HepG2 (cell line): ENCODE measurements around the gene UACA. TPM values are rescaled to one million over a fixed set of nuclear protein-coding genes. Genes with fewer than 3 reads are reported as not detected.
A peak's percentile ranks its signal among the peaks of the same experiment; 100 is the strongest.

Experiments
- ARID4A ChIP-seq: sonication (generic); formaldehyde crosslinking; IDR thresholded peaks from 2 replicates; pipeline ENCODE4 v1.5.0; 2020; ENCODE audit warnings: mild to moderate bottlenecking, missing genetic modification reagents, borderline replicate concordance
- BCL6 ChIP-seq: IDR thresholded peaks from 2 replicates; pipeline ENCODE4 v1.6.1; 2016; ENCODE audit warnings: missing genetic modification reagents, missing compliant biosample characterization
- ELF4 ChIP-seq: sonication (generic); formaldehyde crosslinking; IDR thresholded peaks from 2 replicates; pipeline ENCODE4 v1.5.0; 2020; ENCODE audit warnings: missing genetic modification reagents, mild to moderate bottlenecking, moderate library complexity, borderline replicate concordance
- FOSL2 ChIP-seq: sonication (generic); formaldehyde crosslinking; IDR thresholded peaks from 2 replicates; pipeline ENCODE4 v1.4.0; 2020; ENCODE audit warnings: missing genetic modification reagents
- FOXP1 ChIP-seq, 2 experiments: fragments of 450-650 bp in 1 of 2; IDR thresholded peaks; 2 replicates each; pipeline ENCODE4 v1.6.1; 2017 to 2018; ENCODE audit warnings: antibody characterized with exemption in 1 of 2
- RERE ChIP-seq: IDR thresholded peaks from 2 replicates; pipeline ENCODE4 v1.6.1; 2016; ENCODE audit warnings: low read depth, missing genetic modification reagents, missing compliant biosample characterization
- SKIL ChIP-seq: sonication (generic); formaldehyde crosslinking; IDR thresholded peaks from 2 replicates; pipeline ENCODE4 v1.8.0; 2022; ENCODE audit warnings: missing genetic modification reagents, mild to moderate bottlenecking, moderate library complexity, borderline replicate concordance
- SRSF1 ChIP-seq: fragments of 200-400 bp; formaldehyde crosslinking; optimal IDR thresholded peaks from 2 replicates; pipeline ENCODE3; 2017; ENCODE audit warnings: mild to moderate bottlenecking, low read depth, low read length, moderate library complexity
- ZC3H13 ChIP-seq: sonication (generic); formaldehyde crosslinking; IDR thresholded peaks from 2 replicates; pipeline ENCODE4 v1.8.1; 2023; ENCODE audit warnings: mild to moderate bottlenecking, missing genetic modification reagents, moderate library complexity
- ZFP91 ChIP-seq: sonication (generic); formaldehyde crosslinking; IDR thresholded peaks from 2 replicates; pipeline ENCODE4 v1.9.0; 2022; ENCODE audit warnings: missing genetic modification reagents, mild to moderate bottlenecking, borderline replicate concordance
- polyA plus RNA-seq, 8 experiments: library from polyadenylated mRNA; depleted of rRNA in 3 of 8; stranded (reverse) in 7 of 8; unstranded in 1 of 8; fragments of >200 nt; fragmentation: Illumina TruSeq in 4 of 8; extraction: Trizol in 4 of 8; gene quantifications; 2 replicates each; pipeline versions ENCODE4 v1.2.1 to v1.2.3, GENCODE V29; 2011 to 2016; ENCODE audit warnings: low read depth in 4 of 8, missing spikeins in 1 of 8, mixed read lengths in 1 of 8; ENCODE audit not compliant: insufficient read depth in 1 of 8
- total RNA-seq, 5 experiments: library from RNA; depleted of rRNA; stranded (reverse); fragments of >200 nt; fragmentation: Illumina TruSeq; extraction: Trizol; gene quantifications; 2 replicates each; pipeline ENCODE4 v1.2.3, GENCODE V29; 2016; ENCODE audit warnings: low read depth in 1 of 5
- TF ChIP-seq, protein P1 (sequence below): sonication (generic); formaldehyde crosslinking; IDR thresholded peaks from 2 replicates; pipeline ENCODE4 v1.8.1; 2023; ENCODE audit warnings: mild to moderate bottlenecking, inconsistent platforms, moderate library complexity, missing genetic modification reagents, borderline replicate concordance
- TF ChIP-seq, protein P2 (sequence below): sonication (generic); formaldehyde crosslinking; IDR thresholded peaks from 2 replicates; pipeline ENCODE4 v1.4.0; 2020; ENCODE audit warnings: missing genetic modification reagents

The UACA gene
- total and polyA plus RNA-seq, 2 of the 13 experiments (the other 11 are each of a cell fraction or from before 2014, with no cell fraction given), result 17.8 to 39.2 TPM

GRCh38 chr15:70758790-70759462, 4.4 kb downstream of the UACA start (continued):
- TF ChIP-seq, protein P1, sequence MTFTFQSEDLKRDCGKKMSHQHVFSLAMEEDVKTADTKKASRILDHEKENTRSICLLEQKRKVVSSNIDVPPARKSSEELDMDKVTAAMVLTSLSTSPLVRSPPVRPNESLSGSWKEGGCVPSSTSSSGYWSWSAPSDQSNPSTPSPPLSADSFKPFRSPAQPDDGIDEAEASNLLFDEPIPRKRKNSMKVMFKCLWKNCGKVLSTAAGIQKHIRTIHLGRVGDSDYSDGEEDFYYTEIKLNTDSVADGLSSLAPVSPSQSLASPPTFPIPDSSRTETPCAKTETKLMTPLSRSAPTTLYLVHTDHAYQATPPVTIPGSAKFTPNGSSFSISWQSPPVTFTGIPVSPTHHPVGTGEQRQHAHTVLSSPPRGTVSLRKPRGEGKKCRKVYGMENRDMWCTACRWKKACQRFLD (CRISPR knock-in tag), result no peak
- TF ChIP-seq SKIL (CRISPR knock-in tag) (peak; percentile 77), ZFP91 (CRISPR knock-in tag) (peak; percentile 35; the same call in 1 of the 2 replicates), SRSF1 (no peak), BCL6 (peak; percentile 79), ELF4 (CRISPR knock-in tag) (peak; percentile 57; the same call in 1 of the 2 replicates), ARID4A (CRISPR knock-in tag) (peak; percentile 49; the same call in 1 of the 2 replicates), ZC3H13 (CRISPR knock-in tag) (no peak), FOXP1 (IDR thresholded peaks at IDR 0.05) (no peak), FOXP1 (CRISPR knock-in tag; IDR thresholded peaks at IDR 0.05) (peak; percentile 82), RERE (CRISPR knock-in tag) (0 out of 2 replicates have a peak, but pooled peaks have one; percentile 38), FOSL2 (CRISPR knock-in tag) (peak; percentile 67)
- TF ChIP-seq, protein P2, sequence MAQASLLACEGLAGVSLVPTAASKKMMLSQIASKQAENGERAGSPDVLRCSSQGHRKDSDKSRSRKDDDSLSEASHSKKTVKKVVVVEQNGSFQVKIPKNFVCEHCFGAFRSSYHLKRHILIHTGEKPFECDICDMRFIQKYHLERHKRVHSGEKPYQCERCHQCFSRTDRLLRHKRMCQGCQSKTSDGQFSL (CRISPR knock-in tag), result no peak
